Ecto neural progenitor cell (in vitro differentiated cells): Measurements from ENCODE around the gene ATP1B3.
"Not testable (repeated sequence)": the region's sequence is repeated elsewhere in the genome, so short reads cannot be mapped to it uniquely, and the experiment has no call there.

Source experiments
- DNase-seq: peaks from one replicate; pipeline ENCODE4 v3.0.0-alpha.2; 2018; ENCODE audit warnings: low spot score

ATP1B3 gene

GRCh38 chr3:141945726-141946485 is 69.5 kb downstream of the ATP1B3 start:
- DNase-seq, result no peak

- DNase-seq, result no peak
These were observed 73.0 kb downstream of the ATP1B3 start for GRCh38 chr3:141949399-141949798.

GRCh38 chr3:141949972-141950371 is 73.5 kb downstream of the ATP1B3 start:
- DNase-seq, result no peak

- DNase-seq, result no peak
These were observed 74.4 kb downstream of the ATP1B3 start for GRCh38 chr3:141950572-141951493.

GRCh38 chr3:141952611-141953010 is 76.2 kb downstream of the ATP1B3 start:
- DNase-seq, result no peak

GRCh38 chr3:141955175-141955574 is 78.7 kb downstream of the ATP1B3 start:
- no peak for DNase-seq

- no peak for DNase-seq
These were observed 83.4 kb downstream of the ATP1B3 start for GRCh38 chr3:141959589-141960554.

GRCh38 chr3:141960731-141961130 is 84.3 kb downstream of the ATP1B3 start:
- no peak for DNase-seq

GRCh38 chr3:141963301-141963700 is 86.9 kb downstream of the ATP1B3 start:
- DNase-seq, result no peak

GRCh38 chr3:141965471-141965870 is 89.0 kb downstream of the ATP1B3 start:
- no peak for DNase-seq

GRCh38 chr3:141969711-141970110 is 93.3 kb downstream of the ATP1B3 start:
- no peak for DNase-seq

- DNase-seq, result no peak
These were observed 95.1 kb downstream of the ATP1B3 start for GRCh38 chr3:141971571-141971970.

GRCh38 chr3:141972399-141972798 is 96.0 kb downstream of the ATP1B3 start:
- no peak for DNase-seq

- not testable (repeated sequence) for DNase-seq
These were observed 98.3 kb downstream of the ATP1B3 start for GRCh38 chr3:141974777-141975176.
